ENCODE data around the gene TSGA10.

DNA sequence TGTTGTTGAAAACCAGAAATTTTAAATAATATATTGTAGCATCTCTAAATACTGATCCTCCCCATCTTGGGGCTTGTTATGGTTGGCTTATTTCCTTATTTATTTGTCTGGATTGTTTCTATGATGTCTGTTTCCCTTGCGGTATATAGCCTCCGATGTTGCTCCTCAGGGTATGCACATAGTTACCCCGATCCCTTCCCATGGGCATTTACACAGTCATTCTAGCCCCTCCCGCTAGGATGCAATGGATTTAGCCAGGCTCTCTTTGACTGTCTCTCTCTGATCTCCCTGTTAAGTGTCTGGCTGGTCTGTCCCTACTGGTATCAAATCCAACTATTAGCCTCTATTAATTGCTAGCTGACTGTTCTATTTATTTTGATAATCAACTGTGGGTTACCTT lies 126.9 kb downstream of the TSGA10 start:
- TF ChIP-seq POLR2A (IDR thresholded peaks at IDR 0.05) (no peak), CTCF (IDR thresholded peaks at IDR 0.05 in 8 of 11, conservative IDR thresholded peaks at IDR 0.05 in 3 of 11) (no peak)
